ENCODE data around the gene RABGAP1L.

Gene RABGAP1L

GRCh38 chr1:174957829-174958228, 798.5 kb downstream of the RABGAP1L start:
- no peak overlapping the region for H3K4me3 ChIP-seq (ENCODE audit: low read length)
- no peak for TF ChIP-seq CTCF (conservative IDR thresholded peaks at IDR 0.05; ENCODE audit: low read depth, low read length)
- DNase-seq (ENCODE audit: low read depth): no peak

GRCh38 chr1:174958396-174958795, 799.1 kb downstream of the RABGAP1L start:
- H3K4me3 ChIP-seq (ENCODE audit: low read length): no peak overlapping the region
- no peak for DNase-seq (ENCODE audit: low read depth)

GRCh38 chr1:174960362-174960761, 801.0 kb downstream of the RABGAP1L start:
- TF ChIP-seq CTCF (conservative IDR thresholded peaks at IDR 0.05; ENCODE audit: low read depth, low read length): no peak
- no peak for DNase-seq (ENCODE audit: low read depth)
- H3K4me3 ChIP-seq (ENCODE audit: low read length): no peak overlapping the region

More at GRCh38 chr1:174958396-174958795, 799.1 kb downstream of the RABGAP1L start:
- no peak for TF ChIP-seq CTCF (conservative IDR thresholded peaks at IDR 0.05; ENCODE audit: low read depth, low read length)

GRCh38 chr1:174963529-174964125, 804.3 kb downstream of the RABGAP1L start:
- no peak overlapping the region for H3K4me3 ChIP-seq (ENCODE audit: low read length)
- TF ChIP-seq CTCF (conservative IDR thresholded peaks at IDR 0.05; ENCODE audit: low read depth, low read length): no peak
- no peak for DNase-seq (ENCODE audit: low read depth)

- no peak for DNase-seq (ENCODE audit: low read depth)
- H3K4me3 ChIP-seq (ENCODE audit: low read length): no peak overlapping the region
- no peak for TF ChIP-seq CTCF (conservative IDR thresholded peaks at IDR 0.05; ENCODE audit: low read depth, low read length)
These were observed 805.1 kb downstream of the RABGAP1L start for GRCh38 chr1:174964261-174964971.

GRCh38 chr1:174964972-174965361, 805.6 kb downstream of the RABGAP1L start:
- DNase-seq (ENCODE audit: low read depth): no peak
- TF ChIP-seq CTCF (conservative IDR thresholded peaks at IDR 0.05; ENCODE audit: low read depth, low read length): no peak
- H3K4me3 ChIP-seq (ENCODE audit: low read length): no peak overlapping the region

All from retinal pigment epithelial cell (primary cell).